GM18519 (cell line): ENCODE data around the gene RSRC1.
"Not testable (repeated sequence)": the region's sequence is repeated elsewhere in the genome, so short reads cannot be mapped to it uniquely, and the experiment has no call there.

ENCODE experiments used
- ATAC-seq: cut with Tn5 transposase; IDR thresholded peaks from one replicate; pipeline ENCODE4 v1.9.1; 2021; ENCODE audit warnings: mild to moderate bottlenecking, moderate library complexity; ENCODE audit not compliant: unreplicated experiment, low FRiP score

Gene RSRC1

DNA sequence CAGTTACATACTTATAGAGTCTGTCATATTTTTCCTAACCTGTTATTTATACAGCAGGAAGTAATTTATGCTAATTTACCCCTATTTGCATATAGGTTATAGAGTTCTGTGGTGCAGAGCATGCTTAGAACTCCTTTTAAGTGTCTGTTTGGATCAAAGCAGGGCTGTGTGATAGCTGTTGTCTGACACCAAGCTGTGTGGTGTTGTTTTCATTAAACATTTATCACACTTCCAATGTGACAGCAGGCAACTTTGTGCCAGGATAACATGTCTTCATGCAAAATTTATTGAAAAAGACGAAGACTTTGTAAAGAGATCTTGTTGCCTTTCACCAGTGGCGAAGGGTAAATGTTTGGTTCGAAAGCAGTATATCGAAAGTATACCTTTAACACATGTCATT, 100.2 kb downstream of the RSRC1 start:
- ATAC-seq = no peak

DNA sequence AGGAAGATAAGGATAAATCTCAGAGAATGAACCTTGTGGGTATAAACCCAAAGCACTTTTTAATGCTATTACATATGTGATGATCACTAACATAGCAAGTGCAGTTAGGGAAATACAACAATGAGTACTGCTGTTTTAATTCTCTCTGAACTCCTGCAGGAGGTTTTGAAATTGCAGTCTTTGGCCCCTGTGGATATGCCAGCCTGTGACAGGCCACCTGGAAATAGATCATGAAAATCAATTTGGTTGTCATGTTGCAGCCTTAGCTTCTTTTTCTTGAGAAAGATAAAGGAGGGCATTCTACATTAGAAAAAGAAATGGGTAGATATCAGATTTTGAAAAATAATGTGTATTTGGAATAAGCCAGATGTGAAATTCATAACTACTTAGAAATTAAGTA, 103.6 kb downstream of the RSRC1 start:
- ATAC-seq = no peak

- ATAC-seq = no peak
These were observed 108.1 kb downstream of the RSRC1 start for GRCh38 chr3:158217992-158218391.

GRCh38 chr3:158220575-158220974, 110.7 kb downstream of the RSRC1 start:
- ATAC-seq = no peak

DNA sequence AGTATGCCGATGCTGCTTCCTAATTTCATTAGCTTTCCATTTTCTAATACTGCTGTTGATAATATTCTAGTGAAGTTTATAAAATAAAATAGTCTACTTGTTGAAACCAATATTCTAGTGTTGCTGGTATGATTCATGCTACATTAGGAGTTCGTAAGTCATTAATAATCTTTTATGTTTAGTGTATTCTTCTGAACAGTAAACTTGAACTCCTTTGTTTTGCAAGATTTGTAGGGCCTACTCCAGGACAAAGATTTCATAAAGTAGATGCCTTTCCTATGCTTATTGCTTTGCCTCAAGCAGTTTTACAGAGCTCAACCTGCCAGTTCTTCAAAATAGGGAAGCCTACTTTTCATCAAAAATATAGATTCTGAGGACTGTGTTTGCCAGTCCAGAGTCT, 111.5 kb downstream of the RSRC1 start:
- no peak for ATAC-seq

GRCh38 chr3:158226429-158226828, 116.5 kb downstream of the RSRC1 start:
- ATAC-seq = no peak

GRCh38 chr3:158228942-158229341, 119.1 kb downstream of the RSRC1 start:
- not testable (repeated sequence) for ATAC-seq

DNA sequence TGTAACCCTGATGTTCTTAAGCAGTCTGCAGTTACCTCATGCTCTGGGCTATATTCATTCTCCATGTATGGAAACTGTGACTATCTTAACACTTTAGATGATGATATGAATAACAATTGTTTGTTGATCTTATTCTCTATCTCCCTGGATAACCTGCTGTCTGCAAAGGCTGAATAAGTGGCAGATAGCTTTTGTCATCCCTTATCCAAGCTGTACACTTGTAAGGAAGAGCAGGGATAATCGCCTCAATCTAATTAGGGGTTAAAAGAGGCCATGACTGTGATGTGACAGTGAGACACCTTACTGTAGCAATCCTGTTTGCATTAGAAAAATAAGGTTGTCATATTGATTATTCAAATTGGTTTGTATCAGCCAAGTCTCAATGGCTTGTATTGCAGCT, 123.9 kb downstream of the RSRC1 start:
- no peak for ATAC-seq

GRCh38 chr3:158244274-158244673, 134.4 kb downstream of the RSRC1 start:
- no peak for ATAC-seq

- no peak for ATAC-seq
These were observed 137.4 kb downstream of the RSRC1 start for GRCh38 chr3:158247288-158247687.

DNA sequence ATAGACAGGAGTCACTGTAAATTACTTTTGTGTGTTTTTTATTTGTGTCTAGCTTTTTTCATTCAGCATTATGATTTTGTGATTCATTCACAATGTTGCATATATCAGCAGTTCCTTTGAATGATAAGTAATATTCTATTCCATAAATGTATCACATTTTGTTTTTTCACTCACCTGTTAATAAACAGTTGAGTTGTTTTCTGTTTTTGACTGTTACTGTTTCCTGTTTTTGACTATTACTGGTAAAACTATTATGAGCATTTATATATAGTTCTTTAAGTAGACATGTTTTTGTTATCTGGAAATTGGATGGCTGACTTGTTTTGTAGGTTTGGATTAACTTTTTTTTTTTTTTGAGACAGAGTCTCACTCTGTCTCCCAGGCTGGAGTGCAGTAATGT, 138.4 kb downstream of the RSRC1 start:
- ATAC-seq = no peak

- peak; percentile 73 for ATAC-seq
These were observed 139.3 kb downstream of the RSRC1 start for GRCh38 chr3:158249183-158249582.

DNA sequence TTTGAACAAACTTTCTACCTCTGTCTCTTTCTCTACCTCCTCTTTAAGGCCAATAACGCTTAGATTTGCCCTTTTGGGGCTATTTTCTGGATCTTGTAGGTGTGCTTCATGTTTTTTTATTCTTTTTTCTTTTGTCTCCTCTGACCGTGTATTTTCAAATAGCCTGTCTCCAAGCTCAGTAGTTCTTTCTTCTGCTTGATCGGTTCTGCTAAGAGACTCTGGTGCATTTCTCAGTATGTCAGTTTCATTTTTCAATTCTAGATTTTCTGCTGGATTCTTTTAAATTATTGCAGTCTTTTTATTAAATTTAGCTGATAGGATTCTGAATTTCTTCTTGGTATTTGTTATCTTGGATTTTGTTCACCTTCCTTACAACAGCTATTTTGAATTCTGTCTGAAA, 148.7 kb downstream of the RSRC1 start:
- ATAC-seq = no peak

- no peak for ATAC-seq
These were observed 150.5 kb downstream of the RSRC1 start for GRCh38 chr3:158260392-158260791.

DNA sequence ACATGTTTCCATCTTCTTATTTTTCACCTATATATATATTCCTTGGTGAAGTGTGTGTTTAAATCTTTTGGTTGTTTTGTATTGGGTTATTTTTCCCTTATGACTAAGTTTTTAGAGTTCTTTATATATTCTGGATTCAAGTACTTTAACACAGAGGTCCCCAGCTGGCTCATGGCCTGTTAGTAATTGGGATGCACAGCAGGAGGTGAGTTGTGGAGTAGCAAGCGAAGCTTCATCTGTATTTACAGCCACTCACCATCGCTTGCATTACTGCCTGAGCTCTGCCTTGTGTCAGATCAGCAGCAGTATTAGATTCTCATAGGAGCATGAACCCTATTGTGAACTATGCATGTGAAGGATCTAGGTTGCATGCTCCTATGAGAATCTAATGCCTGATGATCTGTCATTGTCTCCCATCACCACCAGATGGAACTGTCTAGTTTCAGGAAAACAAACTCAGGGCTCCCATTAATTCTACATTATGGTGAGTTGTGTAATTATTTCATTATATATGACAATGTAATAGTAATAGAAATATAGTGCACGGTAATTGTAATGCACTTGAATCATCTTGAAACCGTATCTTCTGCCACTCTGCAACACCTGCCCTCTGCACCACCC, 151.6 kb downstream of the RSRC1 start:
- no peak for ATAC-seq

GRCh38 chr3:158264894-158265293, 155.0 kb downstream of the RSRC1 start:
- ATAC-seq = no peak

DNA sequence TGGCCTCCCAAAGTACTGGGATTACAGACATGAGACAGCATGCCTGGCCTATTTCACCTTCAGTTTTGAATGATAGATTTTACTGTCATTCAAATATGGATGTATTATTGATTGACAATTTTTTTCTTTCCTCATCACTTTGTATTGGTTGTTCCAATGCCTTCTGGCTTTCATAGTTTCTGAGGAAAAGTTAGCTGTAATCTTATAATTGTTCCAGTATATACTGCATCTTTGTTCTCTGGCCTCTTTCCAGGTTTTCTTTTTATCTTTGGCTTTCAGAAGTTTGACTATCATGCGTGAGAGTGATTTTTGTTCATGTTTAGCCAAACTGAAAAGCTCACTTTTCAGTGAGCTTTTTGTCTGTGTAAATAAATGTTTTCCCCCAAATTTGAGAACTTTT, 157.1 kb downstream of the RSRC1 start:
- ATAC-seq = no peak

- ATAC-seq = no peak
These were observed 160.1 kb downstream of the RSRC1 start for GRCh38 chr3:158269942-158270341.

DNA sequence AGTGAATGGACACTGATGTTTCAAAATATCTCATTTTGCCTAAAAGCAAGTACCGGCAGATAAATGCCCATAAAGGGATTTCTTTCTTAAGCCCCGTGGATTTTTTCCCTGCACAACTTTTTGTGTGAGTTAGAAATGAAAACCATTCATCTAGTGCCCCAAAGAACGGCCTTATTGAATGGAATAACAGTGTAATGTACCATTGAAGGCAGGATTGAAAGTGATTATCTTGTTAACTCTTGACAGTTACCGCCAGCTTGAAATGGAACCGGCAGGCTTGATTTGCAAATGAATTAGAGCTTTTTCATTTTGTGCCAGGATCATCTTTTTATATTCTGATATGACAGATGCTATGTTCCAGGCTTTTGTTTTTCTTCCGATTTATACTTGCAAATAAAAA, 162.2 kb downstream of the RSRC1 start:
- no peak for ATAC-seq

- no peak for ATAC-seq
These were observed 163.8 kb downstream of the RSRC1 start for GRCh38 chr3:158273656-158274055.

DNA sequence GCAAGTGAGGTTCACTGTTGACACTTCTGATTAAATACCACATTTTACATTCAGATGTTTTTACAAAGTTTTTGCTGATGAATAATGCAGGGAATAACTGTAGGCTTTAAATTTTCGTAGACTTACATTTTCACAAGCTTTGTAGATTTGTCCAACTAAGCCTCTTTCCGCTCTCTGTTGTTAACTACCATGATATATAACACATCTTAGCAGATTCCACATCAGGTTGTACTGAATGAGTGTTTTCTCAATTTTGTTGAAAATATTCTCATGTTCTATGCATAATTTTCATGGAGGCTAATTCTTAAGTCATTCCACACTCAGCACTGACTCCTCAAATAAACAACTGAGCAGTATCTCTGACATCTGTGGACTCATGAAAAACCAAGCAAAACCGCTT, 168.3 kb downstream of the RSRC1 start:
- ATAC-seq = no peak

DNA sequence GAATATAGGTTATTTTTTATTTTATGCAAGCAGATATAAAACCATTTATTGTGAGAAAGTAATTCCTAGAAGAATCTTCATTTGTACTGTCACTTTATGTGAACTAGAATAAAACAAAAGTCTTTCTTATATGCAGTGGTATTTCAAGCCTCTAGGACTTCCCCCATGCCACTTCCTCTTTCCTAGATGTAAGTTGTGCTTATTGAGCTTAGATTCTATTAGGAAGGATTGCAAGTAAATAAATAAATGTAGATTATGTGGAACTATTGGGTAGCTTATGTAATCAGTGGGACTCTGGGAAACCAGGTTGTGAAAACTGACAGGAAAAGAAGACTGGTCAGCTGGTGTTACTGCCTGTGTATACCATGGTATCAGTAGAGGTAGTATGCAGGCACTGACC, 169.7 kb downstream of the RSRC1 start:
- no peak for ATAC-seq

- ATAC-seq = no peak
These were observed 185.9 kb downstream of the RSRC1 start for GRCh38 chr3:158295771-158296170.
